Measurements from ENCODE around the gene BCL2L1. TPM values are rescaled to one million over a fixed set of nuclear protein-coding genes. Genes with fewer than 3 reads are reported as not detected.

The BCL2L1 gene
- total RNA-seq, 1 donor from 2014 or later: 42.5 TPM

DNA sequence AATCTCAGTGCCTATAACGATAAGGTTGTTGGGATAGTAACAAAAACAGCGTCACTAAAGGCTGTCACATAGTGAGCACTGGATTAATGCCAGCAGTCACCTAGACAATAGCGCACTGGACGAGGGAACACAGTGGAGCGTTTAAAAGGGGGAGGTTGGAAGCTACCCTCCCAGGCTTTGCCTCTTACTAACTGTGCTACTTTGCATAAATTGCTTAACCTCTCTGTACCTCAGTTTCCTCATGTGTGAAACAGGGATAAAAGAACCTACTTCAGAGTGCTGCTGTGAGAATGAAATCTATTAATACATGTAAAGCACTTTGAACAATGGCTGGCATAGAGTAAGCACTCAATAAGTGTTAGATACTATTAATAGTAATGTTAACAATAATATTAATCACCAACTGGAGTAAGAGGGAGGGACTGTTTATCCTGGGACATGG, 10.5 kb downstream of the BCL2L1 start:
- intact Hi-C loops (cut with DNase I): loop anchor here (1.0 kb wide), 1 partner anchor 11 kb away; no protein-coding TSS in a partner anchor
- DNase-seq (ENCODE audit: low spot score): no peak

DNA sequence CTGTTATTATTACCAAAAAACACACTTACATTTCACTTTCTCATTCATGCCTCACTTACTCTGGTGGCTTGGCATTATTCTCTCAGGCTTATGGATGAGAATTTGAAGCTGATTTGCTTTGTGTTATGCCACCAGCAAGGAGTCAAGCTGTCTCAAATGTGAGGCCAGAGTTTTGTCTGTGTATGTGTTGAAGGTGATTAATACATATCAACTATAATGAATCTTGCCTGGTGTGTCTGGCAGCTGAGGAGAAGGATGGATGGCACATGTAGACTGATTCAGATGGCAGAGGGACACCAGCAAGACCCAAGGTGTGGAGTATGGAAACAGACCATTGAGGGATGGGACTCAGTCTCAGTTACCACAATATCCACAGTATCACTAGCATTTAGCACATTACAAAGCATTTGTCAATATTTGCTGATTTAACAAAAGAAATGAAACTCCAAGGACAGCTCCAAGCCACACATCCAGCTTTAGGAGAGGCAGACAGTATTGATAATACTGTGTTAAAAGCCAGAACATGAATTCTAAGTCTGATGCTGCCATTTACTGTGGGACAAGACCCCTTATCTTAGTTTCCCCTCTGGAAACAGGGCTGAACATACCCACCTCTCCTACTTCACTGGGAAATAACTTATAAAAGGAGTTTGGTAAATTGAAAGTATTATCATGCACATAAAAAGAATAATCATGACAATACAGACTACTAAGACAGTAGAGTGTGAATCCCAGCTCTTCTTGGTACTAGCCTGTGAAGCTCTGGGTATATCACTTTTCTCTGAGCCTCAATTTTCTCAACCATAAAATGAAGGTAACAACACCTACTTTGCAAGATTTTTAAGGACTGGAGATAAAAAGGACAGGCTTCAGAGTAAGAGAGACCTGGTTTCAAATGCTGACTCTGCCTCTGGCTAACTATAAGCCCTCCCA, 11.2 kb downstream of the BCL2L1 start:
- DNase-seq (ENCODE audit: low spot score): no peak
- intact Hi-C loops (cut with DNase I): loop anchor here (1.0 kb wide), 1 partner anchor 12 kb away; no protein-coding TSS in a partner anchor

DNA sequence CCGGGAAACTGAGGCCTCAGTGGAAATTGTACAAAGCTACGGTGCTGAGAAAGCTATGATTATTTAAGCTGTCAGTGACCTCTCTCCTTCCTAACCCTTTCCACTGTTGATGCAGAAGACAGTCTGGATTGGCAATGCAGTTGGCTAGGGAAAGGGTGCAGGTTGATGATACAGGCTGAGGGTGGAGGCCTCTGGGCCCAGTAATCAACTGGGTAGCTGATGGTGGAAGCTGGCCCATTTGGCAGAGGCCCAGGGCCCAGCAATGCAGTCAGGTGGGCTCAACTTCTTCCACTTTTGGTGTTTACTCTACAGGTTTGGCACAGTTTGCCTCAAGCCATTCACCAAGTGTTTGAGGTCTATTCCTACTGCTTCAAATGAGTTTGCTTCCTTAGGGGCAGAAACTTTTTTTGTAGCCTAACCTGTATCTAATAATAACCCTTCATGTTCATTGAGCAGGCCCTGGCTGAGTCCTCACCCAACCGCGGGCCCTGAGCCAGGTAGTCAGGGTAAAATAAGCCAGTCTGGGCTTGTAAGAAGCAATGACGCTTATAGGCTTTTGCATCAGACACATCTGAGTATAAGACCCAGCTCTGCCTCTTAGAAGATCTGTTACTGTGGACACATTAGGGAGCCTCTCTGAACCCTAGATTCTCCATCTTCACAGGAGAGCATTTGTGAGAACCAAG, 12.1 kb downstream of the BCL2L1 start:
- no peak for DNase-seq (ENCODE audit: low spot score)
- intact Hi-C loops (cut with DNase I): no loop called here

DNA sequence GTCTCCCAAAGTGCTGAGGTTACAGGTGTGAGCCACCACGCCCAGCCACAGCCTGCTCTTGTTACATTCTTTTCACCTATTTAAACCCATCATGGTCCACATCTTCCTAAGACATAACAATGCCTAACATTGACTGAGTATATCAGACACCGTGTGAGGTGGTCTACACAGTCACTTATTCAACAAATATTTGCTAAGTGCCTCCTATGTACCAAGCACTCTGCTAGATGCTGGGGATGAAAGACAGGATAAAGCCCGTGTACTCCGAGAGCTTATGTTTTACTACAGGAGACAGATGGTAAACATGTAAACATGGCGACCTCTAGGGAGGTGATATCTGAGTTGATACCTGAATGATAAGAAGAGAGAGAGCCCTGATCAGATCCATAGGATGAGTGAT, 12.7 kb downstream of the BCL2L1 start:
- intact Hi-C loops (cut with DNase I): no loop called here
- no peak for DNase-seq (ENCODE audit: low spot score)

DNA sequence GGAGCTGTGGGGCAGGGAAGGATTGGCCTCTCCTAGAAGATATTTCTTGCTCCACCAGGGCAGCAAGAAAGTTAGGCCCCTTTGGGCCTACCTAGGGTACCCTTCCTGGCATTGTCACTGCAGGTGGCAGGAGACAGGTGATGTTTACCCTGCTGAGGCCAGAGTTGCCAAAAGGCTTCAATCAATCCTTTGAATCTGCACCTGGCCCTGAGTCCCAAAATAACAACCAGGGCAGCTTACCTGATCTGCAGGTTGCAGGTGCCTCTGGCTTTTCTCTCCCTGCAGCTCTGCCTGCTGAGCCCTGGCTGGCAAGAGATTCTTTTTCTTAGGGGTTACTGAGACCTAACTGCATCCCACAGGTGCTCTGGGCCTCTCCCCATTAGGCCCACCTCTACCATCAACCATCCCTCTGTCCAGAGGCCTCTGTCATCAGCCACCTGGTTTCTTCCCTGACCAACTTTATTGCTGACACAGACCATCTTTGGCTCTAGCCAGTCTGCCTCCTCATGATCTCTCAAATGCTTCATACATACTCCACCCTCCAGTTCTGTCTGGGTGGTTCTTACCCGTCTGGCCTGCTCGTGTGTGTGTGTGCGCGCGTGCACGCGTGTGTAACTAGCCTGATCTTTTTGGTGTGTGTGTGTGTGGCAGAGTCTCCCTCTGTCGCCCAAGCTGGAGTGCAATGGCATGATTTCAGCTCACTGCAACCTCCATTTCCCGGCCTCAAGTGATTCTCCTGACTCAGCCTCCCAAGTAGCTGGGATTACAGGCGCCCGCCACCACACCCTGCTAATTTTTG, 13.7 kb downstream of the BCL2L1 start:
- intact Hi-C loops (cut with DNase I): no loop called here
- DNase-seq (ENCODE audit: low spot score): no peak

DNA sequence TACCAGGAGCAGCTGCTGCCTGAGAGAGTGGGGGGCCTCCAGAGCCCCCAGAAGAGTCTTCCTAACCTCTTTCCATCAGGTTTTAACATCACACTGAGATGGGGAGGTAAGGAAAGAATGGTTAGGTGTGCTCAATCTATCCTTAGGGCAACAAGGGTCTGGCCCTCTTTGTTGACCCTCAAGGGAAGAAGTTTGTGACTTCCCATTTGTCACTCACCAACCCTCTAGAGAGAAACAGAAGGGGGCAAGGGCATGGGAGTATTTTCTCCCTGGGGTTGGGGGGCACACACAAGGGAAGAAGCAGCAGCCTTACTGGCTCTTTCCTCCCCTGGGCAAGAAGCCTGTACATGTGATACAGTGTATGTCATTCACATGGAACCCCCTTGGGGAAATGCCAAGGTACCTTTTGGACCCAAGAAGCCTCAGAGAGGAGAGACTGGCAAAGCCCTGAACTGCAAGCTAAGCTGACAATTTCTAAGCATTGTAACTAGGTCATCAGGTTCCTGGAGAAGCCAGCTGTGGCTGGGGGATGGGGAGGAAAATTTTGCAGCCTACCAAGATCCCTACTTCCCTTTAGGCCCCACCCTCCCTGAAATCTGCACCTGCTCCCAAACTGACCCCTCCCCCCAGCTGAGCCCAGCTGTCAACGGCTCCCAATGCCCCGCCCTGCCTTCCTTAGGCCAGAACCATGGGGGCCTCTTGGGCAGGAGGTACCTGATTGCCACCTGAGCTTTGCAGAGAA, 14.5 kb downstream of the BCL2L1 start:
- DNase-seq (ENCODE audit: low spot score): no peak
- intact Hi-C loops (cut with DNase I): no loop called here

DNA sequence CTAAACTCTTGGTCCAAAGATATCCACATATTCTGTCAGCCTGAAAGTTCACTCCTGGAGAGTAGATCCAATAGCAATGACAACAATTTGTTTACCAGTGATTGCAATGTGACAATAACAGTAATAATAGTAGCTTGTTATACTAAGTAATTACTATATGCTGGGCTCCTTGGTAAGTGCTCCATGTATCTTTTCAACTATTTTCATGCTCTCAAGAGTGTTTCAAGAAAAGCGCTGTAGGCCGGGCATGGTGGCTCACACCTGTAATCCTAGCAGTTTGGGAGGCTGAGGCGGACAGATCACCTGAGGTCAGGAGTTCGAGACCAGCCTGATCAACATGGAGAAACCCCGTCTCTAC, 15.4 kb downstream of the BCL2L1 start:
- intact Hi-C loops (cut with DNase I): no loop called here
- DNase-seq (ENCODE audit: low spot score): no peak

DNA sequence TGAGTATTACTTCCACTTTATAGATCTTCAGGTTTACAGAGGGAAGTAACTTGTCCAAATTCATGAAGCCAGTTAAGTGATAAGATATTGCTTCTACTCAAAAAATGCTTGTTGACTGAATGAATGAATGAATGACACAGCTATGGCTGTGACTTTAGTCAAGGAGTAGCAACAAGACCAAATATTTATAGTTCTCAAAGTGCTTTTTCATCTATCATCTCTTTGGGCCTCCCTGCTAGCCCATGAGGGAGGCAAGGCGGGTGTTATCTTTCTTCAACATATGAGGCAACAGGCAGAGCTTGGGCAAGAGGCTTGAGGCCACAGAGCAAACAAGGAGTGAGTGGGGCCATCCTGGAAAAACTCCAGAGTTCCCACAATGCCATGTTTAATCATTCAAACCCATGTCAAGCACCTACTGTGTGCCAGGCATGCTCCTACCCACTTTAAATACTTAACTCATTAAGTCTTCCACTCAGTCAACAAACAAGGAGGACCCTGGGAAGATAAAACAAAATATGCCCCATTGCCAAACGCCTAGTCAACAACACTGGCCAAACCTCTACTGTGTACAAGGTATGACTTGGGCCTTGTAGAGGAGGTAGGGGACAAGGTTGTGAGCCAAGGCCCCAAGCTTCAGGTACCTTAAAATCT, 15.9 kb downstream of the BCL2L1 start:
- intact Hi-C loops (cut with DNase I): no loop called here
- DNase-seq (ENCODE audit: low spot score): no peak

DNA sequence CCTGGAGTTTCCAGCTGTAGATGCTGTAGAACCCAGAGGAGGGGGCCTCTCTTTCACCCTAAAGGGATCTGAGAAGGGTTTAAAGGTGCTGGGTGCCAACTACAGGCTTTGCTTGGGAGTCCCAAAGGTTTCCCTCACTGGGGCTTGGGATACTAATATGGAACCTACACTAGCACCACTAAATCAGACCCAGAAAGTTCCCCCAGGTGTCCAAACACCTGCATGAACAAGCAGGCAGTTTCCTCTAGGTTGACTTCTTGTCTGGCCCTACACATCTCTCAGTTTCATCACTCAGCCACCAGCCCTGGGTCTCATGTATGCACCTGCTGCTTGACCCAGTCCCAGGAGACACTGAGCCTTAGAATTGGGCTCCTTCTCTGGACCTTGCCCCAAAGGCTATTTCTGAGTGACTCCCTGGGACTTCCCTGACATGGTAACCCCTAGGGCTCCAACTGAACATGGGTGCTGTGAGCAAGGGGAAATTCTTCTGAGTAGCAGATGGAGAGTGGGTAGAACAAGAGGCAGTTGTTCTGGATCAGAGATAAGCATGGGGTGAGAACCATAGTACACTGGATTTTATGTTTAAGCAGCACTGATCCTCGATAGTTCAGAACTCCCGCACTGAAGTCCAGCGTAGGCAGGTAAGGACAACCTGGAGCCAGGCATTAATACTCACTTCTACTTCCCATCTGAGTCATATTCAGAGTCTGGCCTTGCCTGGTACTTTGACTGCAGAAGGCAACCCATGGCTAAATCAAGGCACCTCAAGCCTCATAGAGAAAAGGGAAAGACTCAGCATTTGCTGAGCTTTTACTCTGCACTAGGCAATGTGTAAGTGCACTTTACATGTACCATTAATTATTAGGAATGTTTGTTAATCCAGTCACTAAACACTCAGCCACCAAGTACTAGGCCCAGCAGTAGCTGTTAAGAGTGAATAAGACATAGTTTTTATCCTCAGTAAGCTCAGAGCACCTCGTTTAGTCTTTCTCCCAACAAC, 16.8 kb downstream of the BCL2L1 start:
- no peak for DNase-seq (ENCODE audit: low spot score)
- intact Hi-C loops (cut with DNase I): no loop called here

DNA sequence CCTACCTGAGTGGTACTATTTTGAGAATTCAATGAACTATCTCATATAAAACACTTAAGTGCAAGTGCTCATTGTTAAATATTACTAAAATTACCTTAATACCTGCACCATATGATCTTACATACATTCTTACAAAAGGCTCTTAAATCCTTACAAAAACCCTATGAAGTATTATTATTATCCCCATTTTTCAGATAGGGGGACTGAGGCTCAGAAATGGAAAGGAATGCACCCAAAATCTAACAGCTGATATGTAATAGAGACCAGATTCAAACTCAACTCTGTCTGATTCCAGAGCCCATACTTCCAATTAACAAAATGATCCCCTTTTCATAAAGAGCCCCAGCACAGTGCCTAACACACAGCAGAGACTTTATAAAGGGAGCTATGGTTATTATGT, 17.5 kb downstream of the BCL2L1 start:
- no peak for DNase-seq (ENCODE audit: low spot score)
- intact Hi-C loops (cut with DNase I): no loop called here

DNA sequence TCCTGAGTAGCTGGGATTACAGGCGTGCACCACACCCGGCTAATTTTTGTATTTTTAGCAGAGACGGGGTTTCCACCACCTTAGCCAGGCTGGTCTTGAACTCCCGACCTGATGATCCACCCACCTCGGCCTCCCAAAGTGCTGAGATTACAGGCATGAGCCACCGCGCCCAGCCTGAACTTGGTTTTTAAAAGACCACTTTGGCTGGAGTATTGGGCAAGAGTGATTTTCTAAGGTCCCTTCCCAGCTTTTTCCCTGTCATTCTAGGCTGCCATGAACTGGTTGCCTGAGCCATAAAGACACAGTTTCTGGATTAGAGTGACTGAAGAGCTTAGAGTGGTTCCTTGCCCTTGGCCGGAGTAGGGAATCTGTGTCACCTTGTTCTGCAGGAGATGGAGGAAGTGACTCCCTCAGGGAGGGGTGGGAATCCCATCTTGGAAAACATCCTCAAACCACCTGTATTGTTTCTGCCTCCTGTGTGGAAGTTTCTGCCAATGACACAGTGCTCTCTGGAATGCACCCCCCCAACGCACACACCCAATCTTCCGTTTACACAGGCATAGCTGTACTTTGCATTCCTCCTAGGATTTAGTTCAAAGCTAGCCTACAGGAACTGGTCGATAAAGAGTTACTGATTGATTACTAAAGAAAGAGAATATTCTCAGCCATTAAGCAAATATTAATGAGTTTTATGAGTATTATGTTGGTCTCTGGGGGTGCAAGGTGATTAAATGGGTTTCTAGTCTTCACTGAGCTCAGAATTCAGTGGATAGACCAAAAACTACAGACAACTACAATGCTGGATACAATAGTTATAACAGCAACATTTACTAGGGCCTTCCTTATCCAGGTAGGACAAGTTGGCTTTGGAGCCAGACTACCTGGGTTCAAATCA, 18.2 kb downstream of the BCL2L1 start:
- intact Hi-C loops (cut with DNase I): no loop called here
- DNase-seq (ENCODE audit: low spot score): no peak

DNA sequence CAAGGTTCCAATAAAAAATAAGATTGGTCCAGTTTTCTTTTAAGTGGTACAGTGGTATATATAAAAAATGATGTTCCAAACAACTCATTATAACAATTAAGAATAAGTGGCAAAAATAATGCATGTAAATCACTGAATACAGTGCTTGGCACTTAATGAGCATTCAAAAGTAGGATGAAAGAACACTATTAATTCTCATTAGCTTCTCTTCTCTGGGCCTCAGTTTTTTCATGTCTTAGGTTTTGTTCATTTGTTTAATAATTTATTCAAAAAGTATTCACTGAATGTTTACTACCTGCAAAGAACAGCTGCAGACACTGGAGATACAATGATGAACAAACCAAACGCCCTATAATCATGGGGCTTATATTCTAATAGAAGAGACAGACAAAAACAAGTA, 21.1 kb downstream of the BCL2L1 start:
- intact Hi-C loops (cut with DNase I): no loop called here
- DNase-seq (ENCODE audit: low spot score): no peak

DNA sequence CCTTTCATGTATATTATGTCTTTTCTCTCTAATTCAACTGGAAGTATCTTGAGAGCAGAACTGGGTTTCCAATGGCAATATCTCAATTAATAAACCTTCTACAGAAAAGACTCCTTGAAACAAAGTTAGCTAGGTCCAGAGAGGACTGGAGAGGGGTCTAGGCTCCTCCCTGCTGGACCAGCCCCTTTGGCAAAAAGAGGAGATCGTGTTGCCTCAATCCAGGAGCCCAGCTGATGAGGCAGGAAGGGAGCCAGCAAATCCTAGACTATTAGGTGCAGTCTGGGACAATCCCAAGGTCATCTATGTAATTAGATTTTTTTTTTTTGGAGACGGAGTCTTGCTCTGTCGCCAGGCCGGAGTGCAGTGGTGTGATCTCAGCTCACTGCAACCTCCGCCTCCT, 21.9 kb downstream of the BCL2L1 start:
- no peak for DNase-seq (ENCODE audit: low spot score)
- intact Hi-C loops (cut with DNase I): no loop called here

DNA sequence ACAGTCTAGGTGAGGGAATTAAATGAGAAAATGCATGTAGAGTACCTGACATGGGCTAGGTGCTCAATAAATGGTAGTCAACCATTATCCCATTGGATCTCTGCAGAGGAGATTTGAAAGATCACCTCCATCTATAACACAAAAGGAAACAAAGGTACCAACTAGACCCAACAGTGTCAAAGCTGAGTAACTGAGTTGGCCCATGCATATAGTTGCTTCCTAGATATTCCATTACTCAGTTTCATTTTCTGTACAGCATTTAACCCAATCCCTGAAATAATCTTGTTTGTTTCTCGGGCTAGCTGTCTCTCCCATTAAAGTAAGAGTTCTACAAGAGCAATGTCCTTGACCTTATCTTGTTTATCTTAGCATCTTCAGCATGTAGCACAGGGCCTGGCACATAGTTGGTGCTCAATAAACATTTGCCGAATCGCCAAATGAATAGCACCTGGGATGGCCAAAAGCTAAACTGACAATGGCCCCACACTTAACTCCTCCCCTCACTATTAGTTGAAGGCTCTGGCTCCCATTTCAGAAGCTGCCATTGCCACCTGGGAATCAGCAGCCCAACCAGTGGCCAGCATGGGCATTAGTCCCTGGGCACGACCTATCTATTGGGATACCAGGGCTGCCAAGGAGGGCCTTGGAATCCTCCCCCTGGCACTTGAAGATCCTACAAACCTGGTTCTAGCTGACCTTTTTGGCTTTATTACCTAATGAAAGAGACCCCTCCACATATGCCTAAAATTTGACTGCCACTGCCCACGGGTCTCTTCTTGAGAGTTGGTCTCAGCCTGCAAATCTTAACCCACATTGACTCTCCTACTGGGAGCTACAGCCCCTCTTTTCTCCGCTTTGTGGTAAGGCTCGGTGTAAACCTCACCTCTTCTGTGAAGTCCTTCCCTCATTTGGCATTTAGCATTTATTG, 22.6 kb downstream of the BCL2L1 start:
- intact Hi-C loops (cut with DNase I): loop anchor here (2.0 kb wide), 1 partner anchor 21 kb away; no protein-coding TSS in a partner anchor
- no peak for DNase-seq (ENCODE audit: low spot score)
